Neural cell (in vitro differentiated cells): ENCODE measurements around the gene ITGA11. TPM values are rescaled to one million over a fixed set of nuclear protein-coding genes. Genes with fewer than 3 reads are reported as not detected.

Experiments
- H2AFZ ChIP-seq: fragments of 200-600, 300-800 bp; sonication (generic), shearing (Covaris generic); 2 replicates; pipeline ENCODE4 v1.6.0; 2014; ENCODE audit warnings: low read depth, mild to moderate bottlenecking, antibody characterized with exemption, low read length, moderate library complexity
- H3F3A ChIP-seq: fragments of 200-600 bp; shearing (Covaris generic); 2 replicates; pipeline ENCODE4 v1.6.1; 2016; ENCODE audit warnings: mild to moderate bottlenecking, moderate library complexity, mixed read lengths, antibody characterized with exemption, low read length; ENCODE audit not compliant: insufficient read depth, poor library complexity, severe bottlenecking
- H3K27ac ChIP-seq: fragments of 200-600, 300-800 bp; sonication (generic), shearing (Covaris generic); 2 replicates; pipeline ENCODE4 v1.5.1; 2014; ENCODE audit warnings: mild to moderate bottlenecking, low read length, moderate library complexity
- H3K27me3 ChIP-seq: fragments of 300-800, 200-600 bp; sonication (generic), shearing (Covaris generic); 2 replicates; pipeline ENCODE4 v1.6.0; 2014; ENCODE audit warnings: mild to moderate bottlenecking, low read depth, low read length, moderate library complexity; ENCODE audit not compliant: insufficient read depth
- H3K36me3 ChIP-seq: fragments of 300-800, 200-600 bp; sonication (generic), shearing (Covaris generic); 2 replicates; pipeline ENCODE4 v1.5.1; 2014; ENCODE audit warnings: mild to moderate bottlenecking, antibody characterized with exemption, low read length, moderate library complexity; ENCODE audit not compliant: insufficient read depth
- H3K4me2 ChIP-seq: fragments of 300-800, 200-600 bp; sonication (generic), shearing (Covaris generic); 2 replicates; pipeline ENCODE4 v1.6.0; 2014; ENCODE audit warnings: mild to moderate bottlenecking, low read length
- H3K4me3 ChIP-seq: fragments of 300-800, 200-600 bp; sonication (generic), shearing (Covaris generic); 2 replicates; pipeline ENCODE4 v1.5.1; 2014; ENCODE audit warnings: mild to moderate bottlenecking, low read length, moderate library complexity
- H3K79me2 ChIP-seq: fragments of 200-600 bp; shearing (Covaris generic); replicated peaks from 2 replicates; pipeline ENCODE4 v1.6.0; 2014; ENCODE audit warnings: mild to moderate bottlenecking, low read length, moderate library complexity; ENCODE audit not compliant: insufficient read depth
- H3K9ac ChIP-seq: fragments of 300-800, 200-600 bp; sonication (generic), shearing (Covaris generic); 2 replicates; pipeline ENCODE4 v1.6.1; 2016; ENCODE audit warnings: mild to moderate bottlenecking, low read length, mixed read lengths
- H3K9me2 ChIP-seq: fragments of 200-600 bp; shearing (Covaris generic); 2 replicates; pipeline ENCODE4 v1.6.1; 2016; ENCODE audit warnings: mild to moderate bottlenecking, low read length, mixed read lengths; ENCODE audit not compliant: insufficient read depth
- H3K9me3 ChIP-seq: fragments of 200-600, 300-800 bp; sonication (generic), shearing (Covaris generic); 2 replicates; pipeline ENCODE4 v1.6.1; 2016; ENCODE audit warnings: mild to moderate bottlenecking, mixed run types, low read length, moderate library complexity, mixed read lengths
- H4K20me1 ChIP-seq: fragments of 200-600 bp; shearing (Covaris generic); 2 replicates; pipeline ENCODE4 v1.6.1; 2016; ENCODE audit warnings: mild to moderate bottlenecking, mixed run types; ENCODE audit not compliant: insufficient read depth
- EP300 ChIP-seq: fragments of 450-650 bp; conservative IDR thresholded peaks from 2 replicates; pipeline ENCODE4 v1.6.1; 2014; ENCODE audit warnings: antibody characterized with exemption, mild to moderate bottlenecking, moderate library complexity; ENCODE audit not compliant: poor library complexity, severe bottlenecking
- EZH2 ChIP-seq: fragments of 200-600, 300-800 bp; shearing (Covaris generic), sonication (generic); IDR thresholded peaks from 2 replicates; pipeline ENCODE4 v1.6.1; 2014; ENCODE audit warnings: antibody characterized with exemption, low read length, borderline replicate concordance, mild to moderate bottlenecking; ENCODE audit not compliant: insufficient read depth, poor library complexity, severe bottlenecking
- MXI1 ChIP-seq: fragments of 450-650 bp; conservative IDR thresholded peaks from 2 replicates; pipeline ENCODE4 v1.6.1; 2014; ENCODE audit warnings: antibody characterized with exemption, mild to moderate bottlenecking; ENCODE audit not compliant: poor library complexity, severe bottlenecking
- POLR2AphosphoS5 ChIP-seq: IDR thresholded peaks from 2 replicates; pipeline ENCODE4 v1.6.1; 2012
- RAD21 ChIP-seq: fragments of 450-650 bp; conservative IDR thresholded peaks from 2 replicates; pipeline ENCODE4 v1.6.1; 2014; ENCODE audit warnings: antibody characterized with exemption, mild to moderate bottlenecking, moderate library complexity
- SMC3 ChIP-seq: fragments of 450-650 bp; conservative IDR thresholded peaks from 2 replicates; pipeline ENCODE4 v1.6.1; 2014; ENCODE audit warnings: antibody characterized with exemption, mild to moderate bottlenecking, moderate library complexity; ENCODE audit not compliant: poor library complexity
- TAF1 ChIP-seq: IDR thresholded peaks from 2 replicates; pipeline ENCODE4 v1.6.1; 2012; ENCODE audit warnings: low read depth
- polyA plus RNA-seq: library from polyadenylated mRNA; depleted of rRNA; stranded (reverse); fragments of >200 nt; gene quantifications from 2 replicates; pipeline ENCODE4 v1.2.3, GENCODE V29; 2014
- TF ChIP-seq, protein P1 (sequence below): fragments of 450-650 bp; IDR thresholded peaks from 2 replicates; pipeline ENCODE4 v1.5.1; 2014; ENCODE audit warnings: antibody characterized with exemption, mild to moderate bottlenecking, moderate library complexity; ENCODE audit not compliant: poor library complexity, severe bottlenecking
- TF ChIP-seq, protein P2 (sequence below): IDR thresholded peaks from 2 replicates; pipeline ENCODE4 v1.6.1; 2012; ENCODE audit warnings: borderline replicate concordance

Gene ITGA11
- polyA plus RNA-seq, 1 donor from 2014 or later = not detected

DNA sequence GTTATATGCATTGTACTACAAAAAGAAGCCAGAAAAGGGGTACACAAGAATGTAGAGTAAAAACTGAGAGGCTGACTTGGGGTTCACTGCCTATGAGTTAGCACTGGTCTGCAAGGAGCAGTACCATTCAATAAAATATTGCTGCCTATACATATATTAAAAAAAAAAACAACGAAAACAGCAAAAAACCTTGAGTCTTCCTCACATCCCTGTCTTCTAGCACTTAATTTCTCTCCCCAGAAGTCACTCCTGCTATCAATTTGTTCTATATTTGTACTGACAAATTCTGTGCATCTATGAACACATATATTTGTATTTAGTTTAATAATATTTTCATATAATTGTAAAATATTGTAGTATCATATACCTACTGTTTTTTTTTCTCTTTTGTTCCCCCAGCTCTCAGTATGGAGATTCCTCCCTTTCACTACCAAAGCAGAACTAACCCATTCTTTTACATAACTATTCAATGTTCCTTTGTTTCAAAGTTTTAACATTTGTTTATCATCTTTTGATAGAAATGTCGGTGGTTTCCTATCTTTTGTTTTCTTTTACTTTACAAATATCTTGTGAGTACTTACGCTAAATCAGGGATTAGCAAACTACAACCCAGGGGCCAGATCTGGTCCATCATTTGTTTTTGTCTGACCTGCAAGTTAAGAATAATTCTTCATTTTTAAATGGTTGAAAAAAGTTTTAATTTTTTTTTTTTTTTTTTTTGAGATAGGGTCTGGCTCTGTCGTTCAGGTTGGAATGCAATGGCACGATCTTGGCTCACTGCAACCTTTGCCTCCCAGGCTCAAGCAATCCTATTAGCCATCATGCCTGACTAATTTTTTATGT is 169.2 kb downstream of the ITGA11 start:
- no peaks in the 10 kb centered on the region for H3F3A ChIP-seq
- no peak overlapping the region for H3K4me3 ChIP-seq
- H3K27me3 ChIP-seq = no peaks in the 10 kb centered on the region
- no peak overlapping the region for H3K27ac ChIP-seq
- H2AFZ ChIP-seq = no peak overlapping the region
- H3K4me2 ChIP-seq = no peak overlapping the region
- H3K79me2 ChIP-seq = no peaks in the 10 kb centered on the region
- H3K9ac ChIP-seq = no peak overlapping the region
- no peaks in the 10 kb centered on the region for H4K20me1 ChIP-seq
- TF ChIP-seq, protein P1, sequence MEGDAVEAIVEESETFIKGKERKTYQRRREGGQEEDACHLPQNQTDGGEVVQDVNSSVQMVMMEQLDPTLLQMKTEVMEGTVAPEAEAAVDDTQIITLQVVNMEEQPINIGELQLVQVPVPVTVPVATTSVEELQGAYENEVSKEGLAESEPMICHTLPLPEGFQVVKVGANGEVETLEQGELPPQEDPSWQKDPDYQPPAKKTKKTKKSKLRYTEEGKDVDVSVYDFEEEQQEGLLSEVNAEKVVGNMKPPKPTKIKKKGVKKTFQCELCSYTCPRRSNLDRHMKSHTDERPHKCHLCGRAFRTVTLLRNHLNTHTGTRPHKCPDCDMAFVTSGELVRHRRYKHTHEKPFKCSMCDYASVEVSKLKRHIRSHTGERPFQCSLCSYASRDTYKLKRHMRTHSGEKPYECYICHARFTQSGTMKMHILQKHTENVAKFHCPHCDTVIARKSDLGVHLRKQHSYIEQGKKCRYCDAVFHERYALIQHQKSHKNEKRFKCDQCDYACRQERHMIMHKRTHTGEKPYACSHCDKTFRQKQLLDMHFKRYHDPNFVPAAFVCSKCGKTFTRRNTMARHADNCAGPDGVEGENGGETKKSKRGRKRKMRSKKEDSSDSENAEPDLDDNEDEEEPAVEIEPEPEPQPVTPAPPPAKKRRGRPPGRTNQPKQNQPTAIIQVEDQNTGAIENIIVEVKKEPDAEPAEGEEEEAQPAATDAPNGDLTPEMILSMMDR = no peak
- no peak for TF ChIP-seq POLR2AphosphoS5
- no peaks in the 10 kb centered on the region for H3K9me2 ChIP-seq
- H3K36me3 ChIP-seq = no peaks in the 10 kb centered on the region
- H3K9me3 ChIP-seq = no peaks in the 10 kb centered on the region

DNA sequence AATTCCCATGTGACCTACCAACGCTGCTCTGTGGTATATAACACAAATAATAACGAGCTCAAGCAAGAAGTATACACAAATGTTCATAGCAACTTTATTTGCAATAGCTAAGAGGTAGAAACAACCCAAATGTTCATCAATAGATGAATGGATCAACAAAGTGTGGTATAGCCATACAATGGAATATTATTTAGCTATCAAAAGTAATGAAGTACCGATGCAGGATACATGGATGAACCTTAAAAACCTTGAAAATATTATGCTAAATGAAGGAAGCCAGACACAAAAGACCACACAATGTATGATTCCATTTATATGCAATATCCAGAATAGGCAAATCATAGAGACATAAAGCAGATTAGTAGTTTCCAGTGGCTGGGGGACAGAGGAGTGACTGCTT is 170.0 kb downstream of the ITGA11 start:
- Histone ChIP-seq H3K9me3 (no peaks in the 10 kb centered on the region), H3F3A (no peaks in the 10 kb centered on the region), H3K79me2 (no peaks in the 10 kb centered on the region), H3K4me3 (no peak overlapping the region), H2AFZ (no peak overlapping the region), H3K27ac (no peak overlapping the region), H3K9me2 (no peaks in the 10 kb centered on the region), H3K9ac (no peak overlapping the region), H3K36me3 (no peaks in the 10 kb centered on the region), H4K20me1 (no peaks in the 10 kb centered on the region), H3K4me2 (no peak overlapping the region), H3K27me3 (no peaks in the 10 kb centered on the region)
- no peak for TF ChIP-seq EZH2
- TF ChIP-seq, protein P2, sequence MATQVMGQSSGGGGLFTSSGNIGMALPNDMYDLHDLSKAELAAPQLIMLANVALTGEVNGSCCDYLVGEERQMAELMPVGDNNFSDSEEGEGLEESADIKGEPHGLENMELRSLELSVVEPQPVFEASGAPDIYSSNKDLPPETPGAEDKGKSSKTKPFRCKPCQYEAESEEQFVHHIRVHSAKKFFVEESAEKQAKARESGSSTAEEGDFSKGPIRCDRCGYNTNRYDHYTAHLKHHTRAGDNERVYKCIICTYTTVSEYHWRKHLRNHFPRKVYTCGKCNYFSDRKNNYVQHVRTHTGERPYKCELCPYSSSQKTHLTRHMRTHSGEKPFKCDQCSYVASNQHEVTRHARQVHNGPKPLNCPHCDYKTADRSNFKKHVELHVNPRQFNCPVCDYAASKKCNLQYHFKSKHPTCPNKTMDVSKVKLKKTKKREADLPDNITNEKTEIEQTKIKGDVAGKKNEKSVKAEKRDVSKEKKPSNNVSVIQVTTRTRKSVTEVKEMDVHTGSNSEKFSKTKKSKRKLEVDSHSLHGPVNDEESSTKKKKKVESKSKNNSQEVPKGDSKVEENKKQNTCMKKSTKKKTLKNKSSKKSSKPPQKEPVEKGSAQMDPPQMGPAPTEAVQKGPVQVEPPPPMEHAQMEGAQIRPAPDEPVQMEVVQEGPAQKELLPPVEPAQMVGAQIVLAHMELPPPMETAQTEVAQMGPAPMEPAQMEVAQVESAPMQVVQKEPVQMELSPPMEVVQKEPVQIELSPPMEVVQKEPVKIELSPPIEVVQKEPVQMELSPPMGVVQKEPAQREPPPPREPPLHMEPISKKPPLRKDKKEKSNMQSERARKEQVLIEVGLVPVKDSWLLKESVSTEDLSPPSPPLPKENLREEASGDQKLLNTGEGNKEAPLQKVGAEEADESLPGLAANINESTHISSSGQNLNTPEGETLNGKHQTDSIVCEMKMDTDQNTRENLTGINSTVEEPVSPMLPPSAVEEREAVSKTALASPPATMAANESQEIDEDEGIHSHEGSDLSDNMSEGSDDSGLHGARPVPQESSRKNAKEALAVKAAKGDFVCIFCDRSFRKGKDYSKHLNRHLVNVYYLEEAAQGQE = no peak
- no peak for TF ChIP-seq POLR2AphosphoS5
- no peak for TF ChIP-seq RAD21
- no peak for TF ChIP-seq EP300
- TF ChIP-seq TAF1 = no peak
- TF ChIP-seq MXI1 = no peak
- TF ChIP-seq, protein P1 = no peak
- no peak for TF ChIP-seq SMC3
